GM19397 (cell line): ENCODE results near the gene GPR78.
"Not testable (repeated sequence)": the region's sequence is repeated elsewhere in the genome, so short reads cannot be mapped to it uniquely, and the experiment has no call there.

Experiments
- ATAC-seq: cut with Tn5 transposase; IDR thresholded peaks from one replicate; pipeline ENCODE4 v1.9.1; 2021; ENCODE audit warnings: mild to moderate bottlenecking, moderate library complexity; ENCODE audit not compliant: unreplicated experiment

GPR78 gene

GRCh38 chr4:8560265-8561047 lies 19.7 kb upstream of the GPR78 start:
- no peak for ATAC-seq

- ATAC-seq: no peak
Observed at GRCh38 chr4:8564595-8564994, 15.6 kb upstream of the GPR78 start.

GRCh38 chr4:8568068-8568668 lies 12.0 kb upstream of the GPR78 start:
- ATAC-seq: no peak

GRCh38 chr4:8570201-8570600 lies 10.0 kb upstream of the GPR78 start:
- ATAC-seq: no peak

GRCh38 chr4:8571702-8572685 lies 8.2 kb upstream of the GPR78 start:
- ATAC-seq: no peak

GRCh38 chr4:8573266-8573665 lies 6.9 kb upstream of the GPR78 start:
- no peak for ATAC-seq

- no peak for ATAC-seq
Observed at GRCh38 chr4:8574796-8575370, 5.3 kb upstream of the GPR78 start.

GRCh38 chr4:8575457-8575856 lies 4.7 kb upstream of the GPR78 start:
- no peak for ATAC-seq

GRCh38 chr4:8576591-8576990 lies 3.6 kb upstream of the GPR78 start:
- ATAC-seq: not testable (repeated sequence)

GRCh38 chr4:8577046-8577445 lies 3.1 kb upstream of the GPR78 start:
- no peak for ATAC-seq

GRCh38 chr4:8577972-8578371 lies 2.2 kb upstream of the GPR78 start:
- ATAC-seq: no peak

- no peak for ATAC-seq
Observed at GRCh38 chr4:8578717-8579116, 1.5 kb upstream of the GPR78 start.

GRCh38 chr4:8579526-8580320 lies 469 bp upstream of the GPR78 start:
- ATAC-seq: no peak

GRCh38 chr4:8581094-8581861 lies 1.1 kb downstream of the GPR78 start:
- no peak for ATAC-seq

GRCh38 chr4:8582016-8582415 lies 1.8 kb downstream of the GPR78 start:
- ATAC-seq: no peak

GRCh38 chr4:8582436-8582835 lies 2.2 kb downstream of the GPR78 start:
- ATAC-seq: no peak

- no peak for ATAC-seq
Observed at GRCh38 chr4:8582941-8583654, 2.9 kb downstream of the GPR78 start.

GRCh38 chr4:8583655-8584025 lies 3.4 kb downstream of the GPR78 start:
- no peak for ATAC-seq

- ATAC-seq: no peak
Observed at GRCh38 chr4:8585186-8585585, 5.0 kb downstream of the GPR78 start.
